H1 (cell line): ENCODE data around the gene PXMP4. TPM values are rescaled to one million over a fixed set of nuclear protein-coding genes. Genes with fewer than 3 reads are reported as not detected.

Source experiments
- CHD1 ChIP-seq: IDR thresholded peaks from 2 replicates; pipeline ENCODE4 v1.6.1; 2012; ENCODE audit warnings: low read depth, low read length, improper control_type of control experiment
- CTBP2 ChIP-seq: IDR thresholded peaks from 2 replicates; pipeline ENCODE4 v1.7.0; 2011; ENCODE audit warnings: borderline replicate concordance, mild to moderate bottlenecking, moderate library complexity, mixed read lengths, low read length; ENCODE audit not compliant: insufficient read depth, insufficient read length
- CTCF ChIP-seq, 3 experiments: IDR thresholded peaks; 1 replicate in 2 of 3; 2 replicates in 1 of 3; pipeline versions ENCODE4 v1.5.1 to v1.6.1; 2011; ENCODE audit warnings: low read length in 3 of 3, mild to moderate bottlenecking in 3 of 3, inconsistent platforms in 2 of 3, low read depth in 1 of 3, moderate library complexity in 1 of 3; ENCODE audit not compliant: insufficient read depth in 1 of 3; ENCODE audit errors: control extremely low read depth in 1 of 3
- FOSL1 ChIP-seq: IDR thresholded peaks from 2 replicates; pipeline ENCODE4 v1.6.1; 2011; ENCODE audit warnings: mild to moderate bottlenecking, low read depth, low read length, moderate library complexity; ENCODE audit not compliant: insufficient read depth
- NRF1 ChIP-seq: IDR thresholded peaks from 2 replicates; pipeline ENCODE4 v1.6.1; 2011; ENCODE audit warnings: mild to moderate bottlenecking, low read depth, low read length, improper control_type of control experiment
- POLR2A ChIP-seq, 2 experiments: IDR thresholded peaks; 1 replicate in 1 of 2; 2 replicates in 1 of 2; pipeline ENCODE4 v1.6.1; 2011; ENCODE audit warnings: low read depth in 2 of 2, low read length in 2 of 2, mild to moderate bottlenecking in 2 of 2; ENCODE audit errors: control extremely low read depth in 1 of 2
- RFX5 ChIP-seq: IDR thresholded peaks from 2 replicates; pipeline ENCODE4 v1.6.1; 2011; ENCODE audit warnings: low read depth, low read length, improper control_type of control experiment, borderline replicate concordance
- SP1 ChIP-seq: IDR thresholded peaks from 2 replicates; pipeline ENCODE4 v1.6.1; 2011; ENCODE audit warnings: low read depth, low read length
- TBP ChIP-seq: IDR thresholded peaks from 2 replicates; pipeline ENCODE4 v1.6.1; 2011; ENCODE audit warnings: low read depth, low read length, improper control_type of control experiment
- polyA plus RNA-seq, 7 experiments: library from polyadenylated mRNA; depleted of rRNA in 3 of 7; stranded (reverse) in 5 of 7; unstranded in 2 of 7; fragments of >200 nt in 5 of 7; fragments of 200-250 nt in 2 of 7; gene quantifications; 1 replicate in 5 of 7; 2 replicates in 1 of 7; 4 replicates in 1 of 7; pipeline versions ENCODE4 v1.2.1 to v1.2.3, GENCODE V29; 2011 to 2013; ENCODE audit warnings: missing spikeins in 2 of 7, mixed read lengths in 2 of 7
- total RNA-seq: library from RNA; stranded (reverse); fragmentation: NEBNext Ultra II Directional; extraction: Animal tissue kit (Norgen Biotek cat#: 25700); gene quantifications from 2 replicates; pipeline ENCODE4 v1.2.1, GENCODE V29; 2021

PXMP4 gene
- total and polyA plus RNA-seq, 2 of the 8 experiments (the other 6 are each of a cell fraction or from before 2014, with no cell fraction given): 3.3 to 3.4 TPM

- no peak for TF ChIP-seq CTBP2
- TF ChIP-seq POLR2A (IDR thresholded peaks at IDR 0.05; ENCODE audit: control extremely low read depth in 1 of 2, low read depth in 2 of 2, low read length in 2 of 2): no peak
- TF ChIP-seq FOSL1: no peak
- TF ChIP-seq CTCF (IDR thresholded peaks at IDR 0.05; ENCODE audit: control extremely low read depth in 1 of 3, insufficient read depth in 1 of 3, low read depth in 1 of 3, low read length in 3 of 3): no peak
- no peak for TF ChIP-seq TBP
- TF ChIP-seq NRF1: no peak
- no peak for TF ChIP-seq CHD1
- TF ChIP-seq SP1: no peak
- TF ChIP-seq RFX5: no peak
Observed at GRCh38 chr20:33659341-33660034, 60.6 kb downstream of the PXMP4 start (continued).
